GM12864 (cell line): ENCODE measurements around the gene KIAA0753.
"Not testable (repeated sequence)": the region's sequence is repeated elsewhere in the genome, so short reads cannot be mapped to it uniquely, and the experiment has no call there.

ENCODE experiments used
- DNase-seq: peaks from one replicate; pipeline ENCODE4 v3.0.0-alpha.2; 2011; ENCODE audit warnings: low read depth
- H3K4me3 ChIP-seq: 2 replicates; pipeline ENCODE4 v1.5.1; 2011; ENCODE audit warnings: mild to moderate bottlenecking, low read depth, low read length, control low read depth
- TF ChIP-seq, protein P1 (sequence below): IDR thresholded peaks from 2 replicates; pipeline ENCODE4 v1.5.1; 2011; ENCODE audit warnings: low read depth, mild to moderate bottlenecking, moderate library complexity, low read length, control low read depth, inconsistent platforms; ENCODE audit errors: missing control alignments

The KIAA0753 gene

DNA sequence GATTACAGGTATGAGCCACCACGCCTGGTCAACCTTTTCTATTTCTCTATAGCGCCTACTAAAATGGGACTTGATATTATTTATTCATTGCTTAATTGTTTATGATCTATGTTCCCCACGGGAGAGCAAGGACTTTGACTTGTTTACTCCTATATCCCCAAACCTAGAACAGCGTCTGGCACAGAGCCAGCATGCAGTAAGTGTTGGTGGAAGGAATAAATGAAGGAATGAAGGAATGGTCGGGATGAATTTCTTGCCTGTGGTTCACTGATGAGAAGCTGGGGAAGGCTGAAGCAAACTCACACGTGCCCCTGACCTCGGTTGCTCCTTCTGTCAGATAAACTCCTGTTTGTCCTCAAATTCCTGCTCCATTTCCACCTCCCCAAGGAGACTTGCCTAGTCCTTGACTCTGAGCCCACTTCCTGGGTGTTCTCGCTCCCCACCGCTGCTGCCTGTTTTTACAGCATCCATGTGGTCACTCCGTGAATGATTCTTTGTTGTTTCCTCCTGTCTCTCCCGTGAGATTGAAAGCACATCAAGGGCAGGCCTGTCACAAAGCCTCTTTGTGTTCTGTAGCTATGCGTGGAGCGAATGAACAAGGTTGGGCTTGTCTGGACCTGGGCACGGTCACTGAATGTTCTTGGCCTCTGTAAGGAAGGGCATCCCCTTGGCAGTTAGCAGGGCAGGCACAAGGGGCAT lies 28.4 kb upstream of the KIAA0753 start:
- TF ChIP-seq, protein P1, sequence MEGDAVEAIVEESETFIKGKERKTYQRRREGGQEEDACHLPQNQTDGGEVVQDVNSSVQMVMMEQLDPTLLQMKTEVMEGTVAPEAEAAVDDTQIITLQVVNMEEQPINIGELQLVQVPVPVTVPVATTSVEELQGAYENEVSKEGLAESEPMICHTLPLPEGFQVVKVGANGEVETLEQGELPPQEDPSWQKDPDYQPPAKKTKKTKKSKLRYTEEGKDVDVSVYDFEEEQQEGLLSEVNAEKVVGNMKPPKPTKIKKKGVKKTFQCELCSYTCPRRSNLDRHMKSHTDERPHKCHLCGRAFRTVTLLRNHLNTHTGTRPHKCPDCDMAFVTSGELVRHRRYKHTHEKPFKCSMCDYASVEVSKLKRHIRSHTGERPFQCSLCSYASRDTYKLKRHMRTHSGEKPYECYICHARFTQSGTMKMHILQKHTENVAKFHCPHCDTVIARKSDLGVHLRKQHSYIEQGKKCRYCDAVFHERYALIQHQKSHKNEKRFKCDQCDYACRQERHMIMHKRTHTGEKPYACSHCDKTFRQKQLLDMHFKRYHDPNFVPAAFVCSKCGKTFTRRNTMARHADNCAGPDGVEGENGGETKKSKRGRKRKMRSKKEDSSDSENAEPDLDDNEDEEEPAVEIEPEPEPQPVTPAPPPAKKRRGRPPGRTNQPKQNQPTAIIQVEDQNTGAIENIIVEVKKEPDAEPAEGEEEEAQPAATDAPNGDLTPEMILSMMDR: no peak
- DNase-seq: no peak
- no peak overlapping the region for H3K4me3 ChIP-seq

DNA sequence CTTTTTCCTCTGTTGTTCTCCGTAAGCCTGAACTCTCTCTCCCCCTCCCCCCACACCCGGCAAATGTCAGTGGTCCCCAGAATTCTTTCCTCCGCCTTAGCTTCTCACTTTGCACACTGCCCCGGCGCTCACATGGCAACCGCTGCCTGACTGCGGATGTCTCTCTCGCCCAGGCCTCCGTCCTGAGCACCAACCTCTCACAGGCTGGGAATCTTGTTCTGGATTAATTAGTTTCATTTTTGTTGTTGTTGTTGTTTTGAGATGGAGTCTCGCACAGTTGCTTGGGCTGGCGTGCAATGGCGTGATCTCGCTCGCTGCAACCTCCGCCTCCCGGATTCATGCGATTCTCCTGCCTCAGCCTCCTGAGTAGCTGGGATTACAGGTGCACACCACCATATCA lies 27.7 kb upstream of the KIAA0753 start:
- no peak for DNase-seq
- no peak overlapping the region for H3K4me3 ChIP-seq
- TF ChIP-seq, protein P1: no peak

DNA sequence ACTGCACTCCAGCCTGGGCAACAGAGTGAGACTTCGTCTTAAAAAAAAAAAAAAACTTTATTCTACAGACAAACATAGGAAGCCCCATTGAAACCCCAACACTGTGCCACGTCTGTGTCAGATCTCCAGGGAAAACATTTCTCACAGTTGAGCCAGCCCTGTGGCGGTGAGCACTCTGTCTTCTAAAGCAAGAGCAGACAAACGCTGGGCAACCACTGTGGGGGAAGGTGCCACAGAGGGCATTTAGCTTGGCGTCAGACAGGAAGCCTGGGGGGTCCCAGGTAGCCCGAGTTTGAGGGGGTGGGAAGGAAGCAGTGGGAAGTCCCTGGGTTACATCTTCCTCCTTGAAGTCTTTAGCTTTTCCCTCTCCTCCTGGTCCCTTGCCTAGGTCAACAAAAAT lies 27.0 kb upstream of the KIAA0753 start:
- TF ChIP-seq, protein P1: no peak
- H3K4me3 ChIP-seq: no peak overlapping the region
- DNase-seq: no peak

DNA sequence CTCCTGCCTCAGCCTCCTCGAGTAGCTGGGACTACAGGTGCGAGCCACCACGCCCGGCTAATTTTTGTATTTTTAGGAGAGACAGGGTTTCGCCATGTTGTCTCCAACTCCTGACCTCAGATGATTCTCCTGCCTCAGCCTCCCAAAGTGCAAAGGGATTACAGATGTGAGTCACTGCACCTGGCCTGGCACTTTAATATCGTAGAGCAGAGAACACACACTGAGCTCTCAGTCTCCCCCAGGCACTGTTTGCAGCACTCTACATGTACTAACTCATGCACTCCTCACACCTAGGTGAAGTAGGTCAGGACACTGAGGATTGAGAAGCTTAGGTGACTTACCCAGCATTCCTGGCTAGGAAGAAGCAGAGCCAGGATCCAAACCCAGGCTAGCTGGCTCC lies 26.0 kb upstream of the KIAA0753 start:
- no peak for DNase-seq
- H3K4me3 ChIP-seq: no peak overlapping the region
- TF ChIP-seq, protein P1: no peak

DNA sequence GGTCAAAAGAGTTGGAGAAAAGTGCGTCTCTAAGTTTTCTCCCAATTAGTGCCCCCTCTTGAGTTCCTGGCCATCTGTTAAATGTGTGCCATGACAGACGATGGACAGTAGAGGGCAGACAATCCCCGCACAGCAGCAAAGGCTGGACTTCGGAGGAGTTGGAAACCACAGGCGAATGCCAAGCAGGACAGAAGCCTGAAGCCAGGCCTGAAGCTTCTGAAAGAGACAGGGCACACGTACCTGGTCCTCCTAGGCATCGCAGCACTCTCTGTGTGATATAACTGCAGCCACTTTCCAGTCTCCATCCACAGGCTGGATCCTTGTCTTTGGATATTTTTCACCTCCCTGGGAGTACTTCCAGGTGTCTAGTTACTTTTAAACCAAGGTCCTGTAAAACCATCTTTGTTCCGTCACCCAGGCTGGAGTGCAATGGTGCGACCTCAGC lies 25.6 kb upstream of the KIAA0753 start:
- DNase-seq: no peak
- H3K4me3 ChIP-seq: no peak overlapping the region
- TF ChIP-seq, protein P1: peak; percentile 92

DNA sequence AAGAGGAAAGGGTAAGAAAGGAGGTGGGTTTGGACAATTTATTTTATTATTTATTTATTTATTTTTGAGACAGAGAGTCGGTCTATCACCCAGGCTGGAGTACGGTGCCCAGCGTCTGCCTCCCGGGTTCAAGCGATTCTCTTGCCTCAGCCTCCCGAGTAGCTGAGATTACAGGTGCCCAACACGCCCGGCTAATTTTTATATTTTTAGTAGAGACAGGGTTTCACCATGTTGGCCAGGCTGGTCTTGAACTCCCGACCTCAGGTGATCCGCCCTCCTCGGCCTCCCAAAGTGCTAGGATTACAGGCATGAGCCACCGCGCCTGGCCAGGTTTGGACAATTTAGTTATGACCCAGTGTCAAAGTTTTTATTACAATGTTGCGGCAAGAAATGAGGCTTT lies 22.7 kb upstream of the KIAA0753 start:
- H3K4me3 ChIP-seq, DNase-seq: not testable (repeated sequence)

DNA sequence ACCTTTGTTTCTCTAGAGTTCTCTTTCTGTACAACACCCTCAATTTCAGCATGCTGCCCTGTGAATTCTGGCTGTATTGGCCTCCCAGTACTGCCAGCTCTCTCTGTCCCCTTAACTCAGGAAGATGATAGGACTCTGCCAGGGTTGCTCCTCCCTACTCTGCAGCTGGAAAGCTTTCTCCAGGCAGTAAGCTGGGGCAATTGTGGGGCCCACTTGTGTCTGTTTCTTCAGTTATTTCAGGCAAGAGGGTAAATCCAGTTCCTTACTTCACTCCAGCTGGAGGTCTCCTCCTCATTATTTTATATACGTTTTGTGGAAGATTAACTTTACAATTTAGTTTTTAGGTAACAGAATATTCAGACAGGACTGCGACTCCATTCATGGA lies 20.9 kb upstream of the KIAA0753 start:
- H3K4me3 ChIP-seq: no peak overlapping the region
- TF ChIP-seq, protein P1: no peak

More for the DNA sequence above, 20.9 kb upstream of the KIAA0753 start:
- DNase-seq: no peak
